HG02852 (cell line): ENCODE data around the gene SLC22A1.
"Not testable (repeated sequence)": the region's sequence is repeated elsewhere in the genome, so short reads cannot be mapped to it uniquely, and the experiment has no call there.

Experiments used
- ATAC-seq: cut with Tn5 transposase; IDR thresholded peaks from one replicate; pipeline ENCODE4 v1.9.1; 2021; ENCODE audit warnings: mild to moderate bottlenecking, moderate library complexity; ENCODE audit not compliant: unreplicated experiment

SLC22A1 gene

DNA sequence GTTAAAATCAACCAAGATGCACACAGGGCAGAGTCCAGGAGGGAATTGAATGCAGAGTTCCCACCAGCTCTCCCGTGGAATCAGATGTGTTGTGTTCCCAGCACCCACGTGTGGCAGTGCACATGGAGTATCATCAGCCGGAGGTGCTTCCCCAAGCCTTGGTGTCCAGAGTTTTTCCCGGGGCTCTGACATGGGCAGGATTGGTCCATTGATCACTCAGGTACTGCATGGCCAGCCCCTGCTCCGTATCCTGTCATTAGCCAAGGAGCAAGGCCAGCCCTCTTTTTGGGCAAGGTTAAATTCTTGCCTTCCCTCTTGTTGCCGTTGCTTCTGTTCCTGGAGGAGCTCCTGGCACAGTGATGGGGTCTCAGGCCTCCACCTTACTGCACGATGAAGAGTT is 28.6 kb upstream of the SLC22A1 start:
- ATAC-seq: no peak

- ATAC-seq: no peak
These were observed 27.7 kb upstream of the SLC22A1 start for GRCh38 chr6:160093946-160094345.

GRCh38 chr6:160095146-160095845 is 26.3 kb upstream of the SLC22A1 start:
- ATAC-seq: no peak

- ATAC-seq: no peak
These were observed 20.1 kb upstream of the SLC22A1 start for GRCh38 chr6:160101277-160102205.

- no peak for ATAC-seq
These were observed 19.2 kb upstream of the SLC22A1 start for GRCh38 chr6:160102399-160102798.

DNA sequence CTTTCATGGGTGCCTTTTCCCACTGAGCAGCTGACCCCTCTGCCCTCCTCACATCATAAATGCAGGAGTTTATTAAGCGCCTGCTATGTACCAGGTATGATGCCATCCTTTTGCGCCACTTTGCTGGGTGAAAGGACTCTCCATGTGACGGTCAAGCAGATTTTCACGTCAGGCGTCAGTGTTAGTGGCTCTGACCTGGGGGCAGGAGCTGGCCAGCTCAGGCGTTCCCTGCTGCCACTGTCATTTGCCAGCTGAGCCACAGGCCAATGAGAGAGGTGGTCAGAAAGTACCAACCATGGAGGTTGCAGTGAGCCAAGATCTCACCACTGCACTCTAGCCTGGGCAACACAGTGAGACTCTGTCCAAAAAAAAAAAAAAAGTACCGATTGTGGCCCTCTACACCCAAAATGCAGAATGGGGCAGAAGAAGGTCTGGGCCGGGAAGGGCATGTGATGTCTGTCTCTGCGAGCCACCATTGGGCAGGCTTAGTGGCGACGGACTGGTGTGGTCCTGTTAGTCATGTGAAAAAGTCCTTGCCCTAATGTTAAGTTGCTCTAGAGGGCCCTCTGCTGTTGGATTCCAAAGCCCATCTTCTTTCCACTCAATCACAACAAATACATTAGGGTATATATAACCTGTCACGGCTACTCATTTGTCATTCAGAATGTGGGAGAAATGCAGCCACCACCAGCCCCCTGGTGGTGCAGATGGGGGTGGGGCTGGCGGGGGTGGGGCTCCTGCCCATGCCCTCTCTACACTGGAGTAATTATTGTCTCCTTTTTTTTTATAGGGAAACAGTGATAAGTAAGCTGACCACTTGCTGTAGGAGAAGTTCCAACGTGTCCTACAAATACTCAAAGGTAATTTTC is 18.4 kb upstream of the SLC22A1 start:
- ATAC-seq: no peak

DNA sequence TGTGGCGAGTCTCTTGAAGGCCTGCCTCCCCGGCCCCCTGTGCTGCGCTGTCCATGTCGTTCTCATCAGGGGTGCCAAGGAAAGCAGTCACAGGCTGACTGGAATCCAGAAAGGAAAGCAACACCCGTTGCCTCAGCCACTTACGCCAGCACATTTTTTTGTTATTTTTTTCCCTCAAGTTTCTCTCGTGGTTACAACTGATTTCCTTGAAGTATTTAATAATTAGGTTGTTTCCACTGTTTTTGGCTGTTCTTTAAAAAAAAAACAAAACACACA is 17.9 kb upstream of the SLC22A1 start:
- ATAC-seq: no peak

- no peak for ATAC-seq
These were observed 16.6 kb upstream of the SLC22A1 start for GRCh38 chr6:160104821-160105517.

- no peak for ATAC-seq
These were observed 15.6 kb upstream of the SLC22A1 start for GRCh38 chr6:160106010-160106409.

- no peak for ATAC-seq
These were observed 14.9 kb upstream of the SLC22A1 start for GRCh38 chr6:160106701-160107100.

GRCh38 chr6:160108077-160108476 is 13.5 kb upstream of the SLC22A1 start:
- no peak for ATAC-seq

DNA sequence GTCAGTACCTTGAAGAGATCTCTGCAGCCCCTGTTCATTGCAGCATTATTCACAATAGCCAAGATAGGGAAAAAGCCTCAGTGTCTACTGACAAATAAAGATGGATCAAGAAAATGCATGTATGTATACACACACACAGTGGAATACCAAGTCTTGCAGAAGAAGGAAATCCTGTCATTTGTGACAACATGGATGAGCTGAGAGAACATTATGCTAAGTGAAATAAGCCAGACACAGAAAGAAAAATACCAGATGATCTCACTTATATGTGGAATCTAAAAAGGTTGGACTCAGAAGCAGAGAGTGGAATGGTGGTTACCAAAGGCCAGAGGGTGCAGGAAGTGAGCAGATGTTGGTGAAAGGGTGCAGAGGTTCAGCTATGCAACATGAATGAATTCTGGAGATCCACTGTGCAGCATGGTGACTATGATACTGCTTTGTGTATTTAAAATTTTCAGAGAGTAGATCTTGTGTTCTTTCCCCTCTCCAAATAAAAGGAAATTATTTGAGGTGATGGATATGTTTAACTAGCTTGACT is 11.0 kb upstream of the SLC22A1 start:
- no peak for ATAC-seq

GRCh38 chr6:160111806-160112205 is 9.8 kb upstream of the SLC22A1 start:
- ATAC-seq: no peak

DNA sequence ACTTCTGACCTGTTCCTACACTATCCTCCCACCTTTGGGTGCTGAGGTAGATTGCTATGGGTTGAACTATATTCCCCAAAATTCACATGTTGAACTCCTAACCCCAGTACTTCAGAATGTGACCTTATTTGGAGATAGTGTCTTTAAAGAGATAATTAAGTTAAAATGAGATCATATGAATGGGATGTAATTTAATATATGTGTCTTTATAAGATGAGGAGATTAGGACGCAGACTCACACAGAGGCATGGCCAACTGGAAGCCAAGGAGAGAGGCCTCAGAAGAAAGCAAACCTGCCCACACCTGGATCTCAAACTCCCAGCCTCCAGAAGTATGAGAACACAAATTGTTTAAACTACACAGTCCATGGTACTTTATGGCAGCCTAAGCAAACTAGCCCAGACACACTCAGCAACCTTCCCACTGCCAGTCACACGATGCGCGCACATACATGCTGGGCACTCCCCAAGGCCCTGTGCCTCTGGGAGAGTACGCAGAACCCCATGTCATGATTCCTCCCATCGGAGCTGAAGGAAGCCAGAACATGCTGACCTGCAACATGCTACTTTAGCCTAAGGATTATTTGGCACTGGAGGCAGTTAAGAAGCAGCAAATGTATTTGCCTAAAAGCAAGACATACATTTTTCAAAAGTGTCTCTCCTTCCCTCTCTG is 8.9 kb upstream of the SLC22A1 start:
- no peak for ATAC-seq

DNA sequence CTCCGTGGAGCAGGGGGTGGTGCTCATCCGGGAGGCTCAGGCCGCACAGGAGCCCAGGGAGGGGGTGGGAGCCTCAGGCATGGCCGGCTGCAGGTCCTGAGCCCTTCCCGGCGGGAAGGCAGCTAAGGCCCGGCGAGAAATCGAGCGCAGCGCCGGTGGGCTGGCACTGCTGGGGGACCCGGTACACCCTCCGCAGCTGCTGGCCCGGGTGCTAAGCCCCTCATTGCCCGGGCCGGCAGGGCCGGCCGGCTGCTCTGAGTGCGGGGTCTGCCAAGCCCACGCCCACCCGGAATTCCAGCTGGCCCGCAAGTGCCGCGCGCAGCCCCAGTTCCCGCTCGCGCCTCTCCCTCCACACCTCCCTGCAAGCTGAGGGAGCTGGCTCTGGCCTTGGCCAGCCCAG is 7.1 kb upstream of the SLC22A1 start:
- ATAC-seq: not testable (repeated sequence)

GRCh38 chr6:160115421-160115820 is 6.2 kb upstream of the SLC22A1 start:
- no peak for ATAC-seq

DNA sequence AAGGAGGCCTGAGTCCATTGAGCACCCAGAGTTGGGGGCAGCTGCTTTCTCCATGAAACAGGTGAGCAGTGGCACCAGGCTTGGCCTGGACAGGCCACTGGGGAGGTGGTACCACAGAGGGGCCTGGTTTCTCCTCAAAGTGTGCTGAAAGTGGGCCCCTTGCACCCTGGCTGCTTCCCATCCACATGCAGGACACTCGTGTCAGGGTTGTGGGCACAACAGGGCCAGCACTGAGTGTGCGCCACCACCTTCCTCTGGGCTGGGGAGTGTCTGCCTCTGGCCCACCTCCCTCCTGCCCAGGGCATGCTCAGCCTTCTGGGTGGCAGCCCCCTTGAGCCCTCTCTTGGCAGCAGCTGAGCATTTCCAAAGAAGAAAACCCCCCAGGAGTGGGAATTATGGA is 5.2 kb upstream of the SLC22A1 start:
- no peak for ATAC-seq

GRCh38 chr6:160117137-160117536 is 4.5 kb upstream of the SLC22A1 start:
- ATAC-seq: no peak

DNA sequence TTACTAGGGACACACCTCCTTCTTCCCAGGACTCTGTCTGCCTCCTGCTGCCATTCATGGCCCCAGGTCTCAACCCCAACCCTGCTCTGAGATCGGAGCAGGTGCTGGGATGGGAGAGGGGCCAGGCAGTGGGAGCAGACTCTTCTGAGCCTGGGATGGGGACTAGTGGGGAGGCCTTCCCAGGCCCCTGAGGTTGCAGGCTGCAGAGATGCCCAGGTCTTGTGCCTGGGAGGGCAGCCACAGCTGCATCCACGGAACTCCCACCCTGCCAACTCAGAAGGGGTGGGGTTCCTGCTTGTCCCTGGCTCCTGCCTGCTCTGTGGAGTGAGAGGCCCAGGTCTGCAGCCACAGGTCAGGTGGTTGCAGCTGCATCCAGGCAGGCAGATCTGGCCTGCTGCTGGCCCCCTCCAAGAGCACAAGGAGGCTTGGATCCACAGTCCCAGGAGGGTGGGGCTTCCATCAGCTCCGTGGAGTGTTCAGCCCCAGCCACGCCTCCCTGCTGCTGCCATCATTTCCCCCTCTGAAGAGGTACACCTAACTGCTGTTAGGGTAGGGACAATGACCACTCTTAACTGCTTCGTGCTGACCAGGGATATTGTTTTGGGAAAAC is 2.9 kb upstream of the SLC22A1 start:
- no peak for ATAC-seq

DNA sequence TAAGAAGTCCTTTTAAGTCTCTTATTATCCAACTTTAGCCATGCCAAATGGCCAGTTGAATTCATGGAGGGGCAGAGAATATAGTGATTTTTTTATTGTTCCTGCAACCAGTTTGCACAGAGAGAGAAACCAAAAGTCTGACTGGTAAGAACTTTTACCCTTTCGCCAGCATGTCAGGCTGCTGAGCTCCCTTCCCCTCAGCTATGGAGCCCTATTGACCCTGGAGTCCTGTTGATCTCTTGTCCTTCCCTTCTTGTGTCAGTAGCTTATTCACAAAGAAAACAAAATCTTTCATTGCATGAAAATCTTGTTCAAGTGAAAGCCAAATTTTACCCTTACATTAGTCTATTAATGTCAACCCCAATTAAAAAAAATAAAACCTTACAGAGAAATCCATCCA is 1.5 kb upstream of the SLC22A1 start:
- no peak for ATAC-seq
